Mesothelial cell of epicardium (in vitro differentiated cells): ENCODE results near the gene CASQ2. TPM values are rescaled to one million over a fixed set of nuclear protein-coding genes. Genes with fewer than 3 reads are reported as not detected.

Experiments
- DNase-seq, 2 experiments: peaks; one replicate each; pipeline ENCODE4 v3.0.0; 2021; ENCODE audit warnings: low spot score in 2 of 2; ENCODE audit not compliant: unreplicated experiment in 2 of 2
- H3K27ac Mint-ChIP-seq: 2 replicates; pipeline ENCODE4 v1.8.0; 2021; ENCODE audit warnings: mixed read lengths
- H3K27me3 Mint-ChIP-seq: 2 replicates; pipeline ENCODE4 v1.8.0; 2021; ENCODE audit warnings: low read depth, mixed read lengths
- H3K36me3 Mint-ChIP-seq: 2 replicates; pipeline ENCODE4 v1.8.0; 2021; ENCODE audit warnings: mixed read lengths
- H3K4me1 Mint-ChIP-seq: 2 replicates; pipeline ENCODE4 v1.8.0; 2021; ENCODE audit warnings: mixed read lengths
- H3K4me3 Mint-ChIP-seq: 2 replicates; pipeline ENCODE4 v1.8.0; 2021; ENCODE audit warnings: mild to moderate bottlenecking, moderate library complexity, mixed read lengths
- H3K9me3 Mint-ChIP-seq: 2 replicates; pipeline ENCODE4 v1.8.0; 2021; ENCODE audit warnings: mixed read lengths
- total RNA-seq: library from RNA; stranded (reverse); gene quantifications from 3 replicates; pipeline ENCODE4 v1.2.1, GENCODE V29; 2021
- TF ChIP-seq, protein P1 (sequence below): fragments of 200-600 bp; sonication (generic); IDR thresholded peaks from one replicate; pipeline ENCODE4 v1.5.0; 2021; ENCODE audit warnings: antibody characterized with exemption; ENCODE audit not compliant: unreplicated experiment

CASQ2 gene
- total RNA-seq, 1 donor from 2014 or later = 0.13 TPM

DNA sequence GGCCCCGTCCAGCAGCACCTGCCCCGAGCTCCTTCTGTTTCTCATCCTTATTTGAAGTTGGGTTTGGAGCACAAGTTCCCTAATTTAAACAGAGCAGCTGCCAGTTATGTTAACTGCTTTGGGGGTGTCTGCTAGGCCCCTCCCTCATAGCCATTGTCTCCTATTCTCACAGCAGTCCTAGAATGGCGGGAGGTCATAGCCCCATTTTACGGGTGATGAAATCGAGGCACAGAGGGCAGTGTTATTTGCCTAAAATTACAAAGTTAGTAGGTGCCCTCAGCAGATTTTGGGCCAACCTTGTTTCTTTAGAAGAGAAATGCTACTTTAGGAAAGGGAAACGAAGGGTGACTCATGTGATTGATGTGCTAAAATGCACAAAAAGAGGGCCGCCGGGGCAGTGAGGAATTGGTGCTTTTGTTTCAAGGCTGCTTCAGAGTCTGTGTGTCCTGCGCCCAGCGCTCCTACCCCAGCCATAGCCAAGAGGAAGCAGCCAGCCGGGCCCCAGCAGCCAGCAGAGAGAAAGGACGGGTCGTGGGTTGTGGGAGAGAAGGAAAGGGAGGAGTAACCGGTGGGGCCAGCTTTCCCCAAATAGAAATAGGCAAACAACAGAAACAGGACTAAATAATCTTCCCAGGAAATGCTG, 113.7 kb downstream of the CASQ2 start:
- peaks cover 47% of the 10 kb centered on the region for H3K4me1 Mint-ChIP-seq
- H3K27ac Mint-ChIP-seq = peak overlapping the region; percentile 74

DNA sequence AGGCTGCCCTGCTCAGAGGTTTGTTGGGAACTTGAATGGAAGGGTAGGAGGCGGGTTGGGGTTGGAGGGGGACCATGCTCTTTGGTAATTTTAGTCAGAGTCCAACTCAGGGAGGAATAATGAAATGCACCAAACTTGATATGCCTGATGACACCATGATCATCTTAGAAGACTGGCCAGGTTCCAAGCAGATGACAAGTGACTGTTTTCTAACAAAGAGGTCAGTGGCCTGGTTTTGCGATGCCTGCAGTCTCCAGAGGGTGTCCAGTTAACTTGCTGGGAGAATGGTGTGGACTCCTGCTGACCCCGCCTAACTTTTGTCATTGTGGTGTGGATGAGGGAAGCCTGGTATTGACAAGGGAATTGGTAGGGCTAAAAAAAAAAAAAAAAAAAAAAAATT, 114.4 kb downstream of the CASQ2 start:
- DNase-seq = no peak
- Mint-ChIP-seq H3K27ac (peak overlapping the region; percentile 33), H3K4me1 (peaks cover 52% of the 10 kb centered on the region), H3K27me3 (no peaks in the 10 kb centered on the region), H3K4me3 (no peak overlapping the region), H3K9me3 (no peaks in the 10 kb centered on the region), H3K36me3 (peaks cover 12% of the 10 kb centered on the region)
- TF ChIP-seq, protein P1, sequence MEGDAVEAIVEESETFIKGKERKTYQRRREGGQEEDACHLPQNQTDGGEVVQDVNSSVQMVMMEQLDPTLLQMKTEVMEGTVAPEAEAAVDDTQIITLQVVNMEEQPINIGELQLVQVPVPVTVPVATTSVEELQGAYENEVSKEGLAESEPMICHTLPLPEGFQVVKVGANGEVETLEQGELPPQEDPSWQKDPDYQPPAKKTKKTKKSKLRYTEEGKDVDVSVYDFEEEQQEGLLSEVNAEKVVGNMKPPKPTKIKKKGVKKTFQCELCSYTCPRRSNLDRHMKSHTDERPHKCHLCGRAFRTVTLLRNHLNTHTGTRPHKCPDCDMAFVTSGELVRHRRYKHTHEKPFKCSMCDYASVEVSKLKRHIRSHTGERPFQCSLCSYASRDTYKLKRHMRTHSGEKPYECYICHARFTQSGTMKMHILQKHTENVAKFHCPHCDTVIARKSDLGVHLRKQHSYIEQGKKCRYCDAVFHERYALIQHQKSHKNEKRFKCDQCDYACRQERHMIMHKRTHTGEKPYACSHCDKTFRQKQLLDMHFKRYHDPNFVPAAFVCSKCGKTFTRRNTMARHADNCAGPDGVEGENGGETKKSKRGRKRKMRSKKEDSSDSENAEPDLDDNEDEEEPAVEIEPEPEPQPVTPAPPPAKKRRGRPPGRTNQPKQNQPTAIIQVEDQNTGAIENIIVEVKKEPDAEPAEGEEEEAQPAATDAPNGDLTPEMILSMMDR = no peak

More for the DNA sequence above, 113.7 kb downstream of the CASQ2 start:
- Mint-ChIP-seq H3K27me3 (no peaks in the 10 kb centered on the region), H3K36me3 (peaks cover 12% of the 10 kb centered on the region), H3K4me3 (peak overlapping the region; percentile 3), H3K9me3 (no peaks in the 10 kb centered on the region)
- TF ChIP-seq, protein P1 = no peak
- DNase-seq = no peak

- no peaks in the 10 kb centered on the region for H3K9me3 Mint-ChIP-seq
- H3K4me1 Mint-ChIP-seq = peaks cover 52% of the 10 kb centered on the region
- DNase-seq = no peak
- no peak overlapping the region for H3K27ac Mint-ChIP-seq
- TF ChIP-seq, protein P1 = no peak
- no peaks in the 10 kb centered on the region for H3K27me3 Mint-ChIP-seq
- no peak overlapping the region for H3K4me3 Mint-ChIP-seq
- peaks cover 9% of the 10 kb centered on the region for H3K36me3 Mint-ChIP-seq
These were observed 116.2 kb downstream of the CASQ2 start for GRCh38 chr1:115652236-115652788.

DNA sequence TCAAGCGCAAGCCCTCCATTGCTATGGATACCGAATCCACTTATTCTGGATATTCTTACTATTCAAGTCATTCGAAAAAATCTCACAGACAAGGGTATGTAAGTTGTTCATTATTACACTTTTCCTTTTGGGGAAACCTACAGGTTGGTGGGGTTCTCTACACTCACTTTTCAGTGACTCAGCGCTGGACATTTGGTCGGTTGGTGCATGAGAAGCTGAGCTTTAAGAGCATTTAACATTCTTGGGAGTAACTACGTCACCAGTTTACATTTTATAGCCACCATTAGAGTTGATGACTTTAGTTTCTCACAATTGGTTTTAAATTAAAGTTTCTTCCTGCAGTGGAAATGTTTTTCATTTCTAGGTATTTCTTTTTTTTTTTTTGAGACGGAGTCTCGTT, 117.1 kb downstream of the CASQ2 start:
- DNase-seq = no peak
- H3K4me1 Mint-ChIP-seq = peaks cover 46% of the 10 kb centered on the region
- H3K27ac Mint-ChIP-seq = no peak overlapping the region
- no peaks in the 10 kb centered on the region for H3K9me3 Mint-ChIP-seq
- H3K27me3 Mint-ChIP-seq = no peaks in the 10 kb centered on the region
- TF ChIP-seq, protein P1 = no peak
- peaks cover 9% of the 10 kb centered on the region for H3K36me3 Mint-ChIP-seq
- H3K4me3 Mint-ChIP-seq = no peak overlapping the region

- Mint-ChIP-seq H3K4me1 (peaks cover 42% of the 10 kb centered on the region), H3K36me3 (peaks cover 9% of the 10 kb centered on the region), H3K27ac (no peak overlapping the region), H3K27me3 (no peaks in the 10 kb centered on the region), H3K4me3 (no peak overlapping the region), H3K9me3 (no peaks in the 10 kb centered on the region)
- no peak for DNase-seq
- TF ChIP-seq, protein P1 = no peak
These were observed 117.6 kb downstream of the CASQ2 start for GRCh38 chr1:115650961-115651360.

Other genes starting within 250 kb of the CASQ2 start
- 16.0 to 17.0 TPM (median 16.0 TPM) in 3 replicates for gene VANGL1, start 126.7 kb downstream of the CASQ2 start, total RNA-seq
- 1.6 to 2.0 TPM (median 1.9 TPM) in 3 replicates for gene NHLH2, start 72.4 kb upstream of the CASQ2 start, total RNA-seq
- 9.7 to 10.1 TPM (median 9.9 TPM) in 3 replicates for gene SLC22A15, start 207.8 kb upstream of the CASQ2 start, total RNA-seq